Neural cell (in vitro differentiated cells): Measurements from ENCODE around the gene HDAC10.
"Not testable (repeated sequence)": the region's sequence is repeated elsewhere in the genome, so short reads cannot be mapped to it uniquely, and the experiment has no call there.

ENCODE experiments used
- EP300 ChIP-seq: fragments of 450-650 bp; conservative IDR thresholded peaks from 2 replicates; pipeline ENCODE4 v1.6.1; 2014; ENCODE audit warnings: antibody characterized with exemption, mild to moderate bottlenecking, moderate library complexity; ENCODE audit not compliant: poor library complexity, severe bottlenecking
- EZH2 ChIP-seq: fragments of 200-600, 300-800 bp; shearing (Covaris generic), sonication (generic); IDR thresholded peaks from 2 replicates; pipeline ENCODE4 v1.6.1; 2014; ENCODE audit warnings: antibody characterized with exemption, low read length, borderline replicate concordance, mild to moderate bottlenecking; ENCODE audit not compliant: insufficient read depth, poor library complexity, severe bottlenecking
- POLR2AphosphoS5 ChIP-seq: IDR thresholded peaks from 2 replicates; pipeline ENCODE4 v1.6.1; 2012
- SMC3 ChIP-seq: fragments of 450-650 bp; conservative IDR thresholded peaks from 2 replicates; pipeline ENCODE4 v1.6.1; 2014; ENCODE audit warnings: antibody characterized with exemption, mild to moderate bottlenecking, moderate library complexity; ENCODE audit not compliant: poor library complexity
- TAF1 ChIP-seq: IDR thresholded peaks from 2 replicates; pipeline ENCODE4 v1.6.1; 2012; ENCODE audit warnings: low read depth
- TF ChIP-seq, protein P1 (sequence below): fragments of 450-650 bp; IDR thresholded peaks from 2 replicates; pipeline ENCODE4 v1.5.1; 2014; ENCODE audit warnings: antibody characterized with exemption, mild to moderate bottlenecking, moderate library complexity; ENCODE audit not compliant: poor library complexity, severe bottlenecking

- TF ChIP-seq EP300, POLR2AphosphoS5, TAF1, SMC3, EZH2: not testable (repeated sequence)
- TF ChIP-seq, protein P1, sequence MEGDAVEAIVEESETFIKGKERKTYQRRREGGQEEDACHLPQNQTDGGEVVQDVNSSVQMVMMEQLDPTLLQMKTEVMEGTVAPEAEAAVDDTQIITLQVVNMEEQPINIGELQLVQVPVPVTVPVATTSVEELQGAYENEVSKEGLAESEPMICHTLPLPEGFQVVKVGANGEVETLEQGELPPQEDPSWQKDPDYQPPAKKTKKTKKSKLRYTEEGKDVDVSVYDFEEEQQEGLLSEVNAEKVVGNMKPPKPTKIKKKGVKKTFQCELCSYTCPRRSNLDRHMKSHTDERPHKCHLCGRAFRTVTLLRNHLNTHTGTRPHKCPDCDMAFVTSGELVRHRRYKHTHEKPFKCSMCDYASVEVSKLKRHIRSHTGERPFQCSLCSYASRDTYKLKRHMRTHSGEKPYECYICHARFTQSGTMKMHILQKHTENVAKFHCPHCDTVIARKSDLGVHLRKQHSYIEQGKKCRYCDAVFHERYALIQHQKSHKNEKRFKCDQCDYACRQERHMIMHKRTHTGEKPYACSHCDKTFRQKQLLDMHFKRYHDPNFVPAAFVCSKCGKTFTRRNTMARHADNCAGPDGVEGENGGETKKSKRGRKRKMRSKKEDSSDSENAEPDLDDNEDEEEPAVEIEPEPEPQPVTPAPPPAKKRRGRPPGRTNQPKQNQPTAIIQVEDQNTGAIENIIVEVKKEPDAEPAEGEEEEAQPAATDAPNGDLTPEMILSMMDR = not testable (repeated sequence)
Measured at GRCh38 chr22:50273352-50273751, 22.3 kb upstream of the HDAC10 start.
